ENCODE measurements around the gene LARP7.
"Not testable (repeated sequence)": the region's sequence is repeated elsewhere in the genome, so short reads cannot be mapped to it uniquely, and the experiment has no call there.

The LARP7 gene

GRCh38 chr4:112649055-112649408 is 12.1 kb downstream of the LARP7 start:
- DNase-seq (ENCODE audit: low read depth, low spot score), result no peak

- DNase-seq (ENCODE audit: low read depth, low spot score), result no peak
These were observed 13.4 kb downstream of the LARP7 start for GRCh38 chr4:112650332-112650731.

- no peak for DNase-seq (ENCODE audit: low read depth, low spot score)
These were observed 14.7 kb downstream of the LARP7 start for GRCh38 chr4:112651641-112652040.

- DNase-seq (ENCODE audit: low read depth, low spot score), result peak; percentile 75
These were observed 15.3 kb downstream of the LARP7 start for GRCh38 chr4:112652216-112652615.

- DNase-seq (ENCODE audit: low read depth, low spot score), result no peak
These were observed 18.3 kb downstream of the LARP7 start for GRCh38 chr4:112655270-112655669.

GRCh38 chr4:112656115-112656514 is 19.2 kb downstream of the LARP7 start:
- not testable (repeated sequence) for DNase-seq (ENCODE audit: low read depth, low spot score)

GRCh38 chr4:112664611-112665010 is 27.7 kb downstream of the LARP7 start:
- no peak for DNase-seq (ENCODE audit: low read depth, low spot score)

- no peak for DNase-seq (ENCODE audit: low read depth, low spot score)
These were observed 31.2 kb downstream of the LARP7 start for GRCh38 chr4:112668131-112668530.

- DNase-seq (ENCODE audit: low read depth, low spot score), result no peak
These were observed 36.1 kb downstream of the LARP7 start for GRCh38 chr4:112673076-112673475.

GRCh38 chr4:112673686-112674085 is 36.7 kb downstream of the LARP7 start:
- no peak for DNase-seq (ENCODE audit: low read depth, low spot score)

- no peak for DNase-seq (ENCODE audit: low read depth, low spot score)
These were observed 37.4 kb downstream of the LARP7 start for GRCh38 chr4:112674376-112674775.

GRCh38 chr4:112677519-112678091 is 40.7 kb downstream of the LARP7 start:
- no peak for DNase-seq (ENCODE audit: low read depth, low spot score)

GRCh38 chr4:112680996-112681395 is 44.1 kb downstream of the LARP7 start:
- no peak for DNase-seq (ENCODE audit: low read depth, low spot score)

- DNase-seq (ENCODE audit: low read depth, low spot score), result no peak
These were observed 56.6 kb downstream of the LARP7 start for GRCh38 chr4:112693507-112693906.

GRCh38 chr4:112700679-112701078 is 63.7 kb downstream of the LARP7 start:
- no peak for DNase-seq (ENCODE audit: low read depth, low spot score)

- DNase-seq (ENCODE audit: low read depth, low spot score), result peak; percentile 60
These were observed 65.9 kb downstream of the LARP7 start for GRCh38 chr4:112702892-112703291.

GRCh38 chr4:112704322-112704721 is 67.4 kb downstream of the LARP7 start:
- DNase-seq (ENCODE audit: low read depth, low spot score), result no peak

GRCh38 chr4:112704991-112705845 is 68.3 kb downstream of the LARP7 start:
- DNase-seq (ENCODE audit: low read depth, low spot score), result peak; percentile 88

GRCh38 chr4:112705891-112706839 is 69.2 kb downstream of the LARP7 start:
- DNase-seq (ENCODE audit: low read depth, low spot score), result peak; percentile 30

- no peak for DNase-seq (ENCODE audit: low read depth, low spot score)
These were observed 69.9 kb downstream of the LARP7 start for GRCh38 chr4:112706840-112707207.

Data from astrocyte of the hippocampus (primary cell).